Stimulated activated CD4-positive, alpha-beta T cell treated with anti-CD3 and anti-CD28 coated beads, Interleukin-2, amount 100 ng/mL, for 24 hours (primary cell): ENCODE results near the gene BIRC2.

Source experiments
- DNase-seq, 2 donors: peaks; one replicate each; pipeline ENCODE4 v3.0.0-alpha.2; 2020

Gene BIRC2

GRCh38 chr11:102402548-102402947 is 55.5 kb downstream of the BIRC2 start:
- no peak for DNase-seq

- DNase-seq, result no peak
Measured at GRCh38 chr11:102405501-102405900, 58.5 kb downstream of the BIRC2 start.

- no peak for DNase-seq
Measured at GRCh38 chr11:102406099-102406498, 59.1 kb downstream of the BIRC2 start.

- DNase-seq, result no peak
Measured at GRCh38 chr11:102407901-102408300, 60.9 kb downstream of the BIRC2 start.

- no peak for DNase-seq
Measured at GRCh38 chr11:102408339-102408738, 61.3 kb downstream of the BIRC2 start.

- no peak for DNase-seq
Measured at GRCh38 chr11:102410382-102410784, 63.4 kb downstream of the BIRC2 start.

- DNase-seq, result no peak
Measured at GRCh38 chr11:102411142-102411541, 64.1 kb downstream of the BIRC2 start.

- DNase-seq, result no peak
Measured at GRCh38 chr11:102413497-102413896, 66.5 kb downstream of the BIRC2 start.

- no peak for DNase-seq
Measured at GRCh38 chr11:102414559-102414958, 67.5 kb downstream of the BIRC2 start.

- DNase-seq, result no peak
Measured at GRCh38 chr11:102415304-102415916, 68.4 kb downstream of the BIRC2 start.

- DNase-seq, result no peak
Measured at GRCh38 chr11:102416976-102417375, 70.0 kb downstream of the BIRC2 start.

GRCh38 chr11:102419181-102419580 is 72.2 kb downstream of the BIRC2 start:
- no peak for DNase-seq

GRCh38 chr11:102420547-102420946 is 73.5 kb downstream of the BIRC2 start:
- no peak for DNase-seq

- DNase-seq, result no peak
Measured at GRCh38 chr11:102421261-102421660, 74.2 kb downstream of the BIRC2 start.

GRCh38 chr11:102422817-102423712 is 76.1 kb downstream of the BIRC2 start:
- no peak for DNase-seq

- DNase-seq, result no peak
Measured at GRCh38 chr11:102423936-102424335, 76.9 kb downstream of the BIRC2 start.

- DNase-seq, result no peak
Measured at GRCh38 chr11:102426000-102426399, 79.0 kb downstream of the BIRC2 start.

GRCh38 chr11:102426570-102426969 is 79.6 kb downstream of the BIRC2 start:
- no peak for DNase-seq

GRCh38 chr11:102427068-102427467 is 80.1 kb downstream of the BIRC2 start:
- DNase-seq, result no peak
